GM23338 (cell line): ENCODE measurements around the gene ALDH1A1. TPM values are rescaled to one million over a fixed set of nuclear protein-coding genes. Genes with fewer than 3 reads are reported as not detected.

ENCODE experiments used
- ATAC-seq: fragments of 200-7000 bp; cut with Tn5 transposase; 3 replicates; pipeline ENCODE4 v1.9.1; 2020
- DNase-seq: peaks from one replicate; pipeline ENCODE4 v3.0.0-alpha.2; 2015; ENCODE audit warnings: low spot score
- H2AFZ ChIP-seq: fragments of 200-600 bp; sonication (generic); 2 replicates; pipeline ENCODE4 v1.8.0; 2016; ENCODE audit warnings: antibody characterized with exemption, mild to moderate bottlenecking, moderate library complexity
- H3F3A ChIP-seq: fragments of 200-600 bp; sonication (generic); replicated peaks from 2 replicates; pipeline ENCODE4 v1.8.0; 2017; ENCODE audit warnings: antibody characterized with exemption, mixed run types, low read depth
- H3K27ac ChIP-seq: fragments of 200-600 bp; sonication (generic); 2 replicates; pipeline ENCODE4 v1.6.1; 2016; ENCODE audit warnings: low read depth
- H3K27me3 ChIP-seq: fragments of 200-600 bp; sonication (generic); 2 replicates; pipeline ENCODE4 v1.8.0; 2016; ENCODE audit warnings: mild to moderate bottlenecking, mixed run types, moderate library complexity; ENCODE audit not compliant: insufficient read depth
- H3K36me3 ChIP-seq: fragments of 200-600 bp; sonication (generic); 2 replicates; pipeline ENCODE4 v1.8.0; 2016; ENCODE audit warnings: mild to moderate bottlenecking; ENCODE audit not compliant: insufficient read depth
- H3K4me1 ChIP-seq: fragments of 200-600 bp; sonication (generic); 2 replicates; pipeline ENCODE4 v1.8.0; 2016; ENCODE audit warnings: mild to moderate bottlenecking, moderate library complexity; ENCODE audit not compliant: insufficient read depth
- H3K4me2 ChIP-seq: fragments of 200-600 bp; sonication (generic); 2 replicates; pipeline ENCODE4 v1.7.1; 2017; ENCODE audit warnings: mixed run types
- H3K4me3 ChIP-seq: fragments of 200-600 bp; sonication (generic); 2 replicates; pipeline ENCODE4 v1.6.1; 2016; ENCODE audit warnings: mixed run types
- H3K79me2 ChIP-seq: fragments of 200-600 bp; sonication (generic); replicated peaks from 2 replicates; pipeline ENCODE4 v1.8.0; 2017; ENCODE audit warnings: mild to moderate bottlenecking; ENCODE audit not compliant: insufficient read depth
- H3K9me2 ChIP-seq: fragments of 200-600 bp; sonication (generic); 2 replicates; pipeline ENCODE4 v1.8.0; 2017; ENCODE audit not compliant: insufficient read depth
- H4K20me1 ChIP-seq: fragments of 200-600 bp; sonication (generic); replicated peaks from 2 replicates; pipeline ENCODE4 v1.8.0; 2017; ENCODE audit warnings: mild to moderate bottlenecking; ENCODE audit not compliant: insufficient read depth
- H3K27ac Mint-ChIP-seq: 2 replicates; pipeline ENCODE4 v1.8.0; 2020; ENCODE audit warnings: inconsistent platforms, mild to moderate bottlenecking, moderate library complexity, mixed read lengths
- H3K27me3 Mint-ChIP-seq: 3 replicates; pipeline ENCODE4 v1.8.0; 2022; ENCODE audit warnings: low read depth, mild to moderate bottlenecking, moderate library complexity, mixed read lengths, inconsistent platforms; ENCODE audit not compliant: insufficient read depth, poor library complexity
- H3K36me3 Mint-ChIP-seq: 3 replicates; pipeline ENCODE4 v1.8.0; 2021; ENCODE audit warnings: low read depth, mild to moderate bottlenecking, inconsistent platforms, moderate library complexity, mixed read lengths
- H3K4me1 Mint-ChIP-seq: 3 replicates; pipeline ENCODE4 v1.8.0; 2020; ENCODE audit warnings: mild to moderate bottlenecking, inconsistent platforms, mixed read lengths
- H3K4me3 Mint-ChIP-seq: 3 replicates; pipeline ENCODE4 v1.8.0; 2021; ENCODE audit warnings: moderate library complexity, mild to moderate bottlenecking, inconsistent platforms, mixed read lengths
- H3K9me3 Mint-ChIP-seq: 3 replicates; pipeline ENCODE4 v1.8.0; 2020; ENCODE audit warnings: moderate library complexity, mild to moderate bottlenecking, inconsistent platforms, mixed read lengths
- CREB1 ChIP-seq: fragments of 250-450 bp; sonication (Bioruptor Pico); IDR thresholded peaks from 2 replicates; pipeline ENCODE4 v1.5.0; 2020; ENCODE audit warnings: low read depth, mild to moderate bottlenecking, moderate library complexity
- EZH2 ChIP-seq: fragments of 200-600 bp; sonication (generic); IDR thresholded peaks from one replicate; pipeline ENCODE4 v1.8.0; 2017; ENCODE audit warnings: antibody characterized with exemption, mild to moderate bottlenecking, low read depth; ENCODE audit not compliant: unreplicated experiment
- JUNB ChIP-seq: IDR thresholded peaks from one replicate; pipeline ENCODE4 v1.6.1; 2016; ENCODE audit warnings: antibody characterized with exemption; ENCODE audit not compliant: unreplicated experiment
- POLR2AphosphoS5 ChIP-seq: IDR thresholded peaks from 2 replicates; pipeline ENCODE4 v1.6.1; 2016; ENCODE audit warnings: antibody characterized with exemption, low read depth
- STAT1 ChIP-seq: IDR thresholded peaks from one replicate; pipeline ENCODE4 v1.6.1; 2016; ENCODE audit warnings: antibody characterized with exemption; ENCODE audit not compliant: unreplicated experiment
- ZNF114 ChIP-seq: fragments of 250-450 bp; sonication (Bioruptor Pico); IDR thresholded peaks from 2 replicates; pipeline ENCODE4 v1.5.0; 2020; ENCODE audit warnings: mild to moderate bottlenecking, moderate library complexity
- ZNF331 ChIP-seq: fragments of 250-450 bp; sonication (Bioruptor Pico); IDR thresholded peaks from 2 replicates; pipeline ENCODE4 v1.5.0; 2020; ENCODE audit warnings: low read depth, mild to moderate bottlenecking, moderate library complexity
- polyA plus RNA-seq: library from polyadenylated mRNA; unstranded; fragments of >200 nt; fragmentation: Nextera tagmentation; extraction: Ambion mirVana; gene quantifications from 2 replicates; pipeline ENCODE4 v1.2.1, GENCODE V29; 2016
- total RNA-seq: library from RNA; depleted of rRNA; stranded (reverse); fragments of >200 nt; shearing (Covaris generic); gene quantifications from 2 replicates; pipeline ENCODE4 v1.2.3, GENCODE V29; 2014
- TF ChIP-seq, protein P1 (sequence below): fragments of 250-450 bp; sonication (Bioruptor Pico); IDR thresholded peaks from 2 replicates; pipeline ENCODE4 v1.5.0; 2020; ENCODE audit warnings: mild to moderate bottlenecking, moderate library complexity
- TF ChIP-seq, protein P2 (sequence below): IDR thresholded peaks from 2 replicates; pipeline ENCODE4 v1.6.1; 2016; ENCODE audit warnings: antibody characterized with exemption
- TF ChIP-seq, protein P3 (sequence below), 2 experiments: fragments of 200-600 bp in 1 of 2; sonication (generic) in 1 of 2; conservative IDR thresholded peaks; 2 replicates each; pipeline versions ENCODE4 v1.5.1 to v1.6.1; 2016 to 2017; ENCODE audit warnings: antibody characterized with exemption in 2 of 2, low read depth in 2 of 2, mild to moderate bottlenecking in 2 of 2, moderate library complexity in 1 of 2
- TF ChIP-seq, protein P4 (sequence below): IDR thresholded peaks from one replicate; pipeline ENCODE4 v1.6.1; 2018; ENCODE audit warnings: antibody characterized with exemption; ENCODE audit not compliant: unreplicated experiment

The ALDH1A1 gene
- total and polyA plus RNA-seq, 2 experiments from 2014 or later: 2.1 to 3.4 TPM

DNA sequence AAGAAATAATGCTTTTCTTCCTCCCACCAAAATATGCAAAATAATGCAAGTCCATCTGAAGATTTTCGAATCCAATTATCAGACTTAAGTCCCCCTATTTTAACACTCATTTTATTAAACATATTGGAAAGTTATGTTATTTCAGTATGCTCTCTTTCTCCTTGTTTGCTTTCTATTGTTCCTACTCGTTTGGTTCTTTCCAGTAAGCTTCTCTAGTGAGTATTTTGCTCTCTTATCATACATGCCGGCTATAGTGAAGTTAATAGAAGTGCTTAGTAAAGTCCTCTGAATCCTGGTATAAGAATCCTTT, 517 bp downstream of the ALDH1A1 start:
- Histone ChIP-seq H3K36me3 (no peaks in the 10 kb centered on the region), H3K27ac (no peak overlapping the region), H3K9me2 (no peaks in the 10 kb centered on the region; the same call in 1 of the 2 replicates), H3K79me2 (no peaks in the 10 kb centered on the region), H4K20me1 (no peaks in the 10 kb centered on the region), H3K4me1 (peaks cover 5% of the 10 kb centered on the region; the same call in 1 of the 2 replicates), H3K4me2 (no peak overlapping the region), H2AFZ (peak overlapping the region; percentile 19; the same call in 1 of the 2 replicates), H3K27me3 (no peaks in the 10 kb centered on the region), H3F3A (no peaks in the 10 kb centered on the region), H3K4me3 (no peak overlapping the region)
- TF ChIP-seq ZNF331 (CRISPR knock-in tag): no peak
- no peak for TF ChIP-seq POLR2AphosphoS5
- TF ChIP-seq, protein P1, sequence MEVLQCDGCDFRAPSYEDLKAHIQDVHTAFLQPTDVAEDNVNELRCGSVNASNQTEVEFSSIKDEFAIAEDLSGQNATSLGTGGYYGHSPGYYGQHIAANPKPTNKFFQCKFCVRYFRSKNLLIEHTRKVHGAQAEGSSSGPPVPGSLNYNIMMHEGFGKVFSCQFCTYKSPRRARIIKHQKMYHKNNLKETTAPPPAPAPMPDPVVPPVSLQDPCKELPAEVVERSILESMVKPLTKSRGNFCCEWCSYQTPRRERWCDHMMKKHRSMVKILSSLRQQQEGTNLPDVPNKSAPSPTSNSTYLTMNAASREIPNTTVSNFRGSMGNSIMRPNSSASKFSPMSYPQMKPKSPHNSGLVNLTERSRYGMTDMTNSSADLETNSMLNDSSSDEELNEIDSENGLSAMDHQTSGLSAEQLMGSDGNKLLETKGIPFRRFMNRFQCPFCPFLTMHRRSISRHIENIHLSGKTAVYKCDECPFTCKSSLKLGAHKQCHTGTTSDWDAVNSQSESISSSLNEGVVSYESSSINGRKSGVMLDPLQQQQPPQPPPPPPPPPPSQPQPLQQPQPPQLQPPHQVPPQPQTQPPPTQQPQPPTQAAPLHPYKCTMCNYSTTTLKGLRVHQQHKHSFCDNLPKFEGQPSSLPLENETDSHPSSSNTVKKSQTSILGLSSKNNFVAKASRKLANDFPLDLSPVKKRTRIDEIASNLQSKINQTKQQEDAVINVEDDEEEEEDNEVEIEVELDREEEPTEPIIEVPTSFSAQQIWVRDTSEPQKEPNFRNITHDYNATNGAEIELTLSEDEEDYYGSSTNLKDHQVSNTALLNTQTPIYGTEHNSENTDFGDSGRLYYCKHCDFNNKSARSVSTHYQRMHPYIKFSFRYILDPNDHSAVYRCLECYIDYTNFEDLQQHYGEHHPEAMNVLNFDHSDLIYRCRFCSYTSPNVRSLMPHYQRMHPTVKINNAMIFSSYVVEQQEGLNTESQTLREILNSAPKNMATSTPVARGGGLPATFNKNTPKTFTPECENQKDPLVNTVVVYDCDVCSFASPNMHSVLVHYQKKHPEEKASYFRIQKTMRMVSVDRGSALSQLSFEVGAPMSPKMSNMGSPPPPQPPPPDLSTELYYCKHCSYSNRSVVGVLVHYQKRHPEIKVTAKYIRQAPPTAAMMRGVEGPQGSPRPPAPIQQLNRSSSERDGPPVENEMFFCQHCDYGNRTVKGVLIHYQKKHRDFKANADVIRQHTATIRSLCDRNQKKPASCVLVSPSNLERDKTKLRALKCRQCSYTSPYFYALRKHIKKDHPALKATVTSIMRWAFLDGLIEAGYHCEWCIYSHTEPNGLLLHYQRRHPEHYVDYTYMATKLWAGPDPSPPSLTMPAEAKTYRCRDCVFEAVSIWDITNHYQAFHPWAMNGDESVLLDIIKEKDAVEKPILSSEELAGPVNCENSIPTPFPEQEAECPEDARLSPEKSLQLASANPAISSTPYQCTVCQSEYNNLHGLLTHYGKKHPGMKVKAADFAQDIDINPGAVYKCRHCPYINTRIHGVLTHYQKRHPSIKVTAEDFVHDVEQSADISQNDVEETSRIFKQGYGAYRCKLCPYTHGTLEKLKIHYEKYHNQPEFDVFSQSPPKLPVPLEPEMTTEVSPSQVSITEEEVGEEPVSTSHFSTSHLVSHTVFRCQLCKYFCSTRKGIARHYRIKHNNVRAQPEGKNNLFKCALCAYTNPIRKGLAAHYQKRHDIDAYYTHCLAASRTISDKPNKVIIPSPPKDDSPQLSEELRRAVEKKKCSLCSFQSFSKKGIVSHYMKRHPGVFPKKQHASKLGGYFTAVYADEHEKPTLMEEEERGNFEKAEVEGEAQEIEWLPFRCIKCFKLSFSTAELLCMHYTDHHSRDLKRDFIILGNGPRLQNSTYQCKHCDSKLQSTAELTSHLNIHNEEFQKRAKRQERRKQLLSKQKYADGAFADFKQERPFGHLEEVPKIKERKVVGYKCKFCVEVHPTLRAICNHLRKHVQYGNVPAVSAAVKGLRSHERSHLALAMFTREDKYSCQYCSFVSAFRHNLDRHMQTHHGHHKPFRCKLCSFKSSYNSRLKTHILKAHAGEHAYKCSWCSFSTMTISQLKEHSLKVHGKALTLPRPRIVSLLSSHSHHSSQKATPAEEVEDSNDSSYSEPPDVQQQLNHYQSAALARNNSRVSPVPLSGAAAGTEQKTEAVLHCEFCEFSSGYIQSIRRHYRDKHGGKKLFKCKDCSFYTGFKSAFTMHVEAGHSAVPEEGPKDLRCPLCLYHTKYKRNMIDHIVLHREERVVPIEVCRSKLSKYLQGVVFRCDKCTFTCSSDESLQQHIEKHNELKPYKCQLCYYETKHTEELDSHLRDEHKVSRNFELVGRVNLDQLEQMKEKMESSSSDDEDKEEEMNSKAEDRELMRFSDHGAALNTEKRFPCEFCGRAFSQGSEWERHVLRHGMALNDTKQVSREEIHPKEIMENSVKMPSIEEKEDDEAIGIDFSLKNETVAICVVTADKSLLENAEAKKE (CRISPR knock-in tag): no peak
- TF ChIP-seq, protein P2, sequence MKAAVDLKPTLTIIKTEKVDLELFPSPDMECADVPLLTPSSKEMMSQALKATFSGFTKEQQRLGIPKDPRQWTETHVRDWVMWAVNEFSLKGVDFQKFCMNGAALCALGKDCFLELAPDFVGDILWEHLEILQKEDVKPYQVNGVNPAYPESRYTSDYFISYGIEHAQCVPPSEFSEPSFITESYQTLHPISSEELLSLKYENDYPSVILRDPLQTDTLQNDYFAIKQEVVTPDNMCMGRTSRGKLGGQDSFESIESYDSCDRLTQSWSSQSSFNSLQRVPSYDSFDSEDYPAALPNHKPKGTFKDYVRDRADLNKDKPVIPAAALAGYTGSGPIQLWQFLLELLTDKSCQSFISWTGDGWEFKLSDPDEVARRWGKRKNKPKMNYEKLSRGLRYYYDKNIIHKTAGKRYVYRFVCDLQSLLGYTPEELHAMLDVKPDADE: no peak
- TF ChIP-seq CREB1: no peak
- TF ChIP-seq ZNF114 (CRISPR knock-in tag): no peak
- TF ChIP-seq EZH2: no peak
- no peak for TF ChIP-seq JUNB
- TF ChIP-seq, protein P3, sequence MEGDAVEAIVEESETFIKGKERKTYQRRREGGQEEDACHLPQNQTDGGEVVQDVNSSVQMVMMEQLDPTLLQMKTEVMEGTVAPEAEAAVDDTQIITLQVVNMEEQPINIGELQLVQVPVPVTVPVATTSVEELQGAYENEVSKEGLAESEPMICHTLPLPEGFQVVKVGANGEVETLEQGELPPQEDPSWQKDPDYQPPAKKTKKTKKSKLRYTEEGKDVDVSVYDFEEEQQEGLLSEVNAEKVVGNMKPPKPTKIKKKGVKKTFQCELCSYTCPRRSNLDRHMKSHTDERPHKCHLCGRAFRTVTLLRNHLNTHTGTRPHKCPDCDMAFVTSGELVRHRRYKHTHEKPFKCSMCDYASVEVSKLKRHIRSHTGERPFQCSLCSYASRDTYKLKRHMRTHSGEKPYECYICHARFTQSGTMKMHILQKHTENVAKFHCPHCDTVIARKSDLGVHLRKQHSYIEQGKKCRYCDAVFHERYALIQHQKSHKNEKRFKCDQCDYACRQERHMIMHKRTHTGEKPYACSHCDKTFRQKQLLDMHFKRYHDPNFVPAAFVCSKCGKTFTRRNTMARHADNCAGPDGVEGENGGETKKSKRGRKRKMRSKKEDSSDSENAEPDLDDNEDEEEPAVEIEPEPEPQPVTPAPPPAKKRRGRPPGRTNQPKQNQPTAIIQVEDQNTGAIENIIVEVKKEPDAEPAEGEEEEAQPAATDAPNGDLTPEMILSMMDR (conservative IDR thresholded peaks at IDR 0.05; ENCODE audit: low read depth in 2 of 2): no peak
- no peak for TF ChIP-seq STAT1
- TF ChIP-seq, protein P4, sequence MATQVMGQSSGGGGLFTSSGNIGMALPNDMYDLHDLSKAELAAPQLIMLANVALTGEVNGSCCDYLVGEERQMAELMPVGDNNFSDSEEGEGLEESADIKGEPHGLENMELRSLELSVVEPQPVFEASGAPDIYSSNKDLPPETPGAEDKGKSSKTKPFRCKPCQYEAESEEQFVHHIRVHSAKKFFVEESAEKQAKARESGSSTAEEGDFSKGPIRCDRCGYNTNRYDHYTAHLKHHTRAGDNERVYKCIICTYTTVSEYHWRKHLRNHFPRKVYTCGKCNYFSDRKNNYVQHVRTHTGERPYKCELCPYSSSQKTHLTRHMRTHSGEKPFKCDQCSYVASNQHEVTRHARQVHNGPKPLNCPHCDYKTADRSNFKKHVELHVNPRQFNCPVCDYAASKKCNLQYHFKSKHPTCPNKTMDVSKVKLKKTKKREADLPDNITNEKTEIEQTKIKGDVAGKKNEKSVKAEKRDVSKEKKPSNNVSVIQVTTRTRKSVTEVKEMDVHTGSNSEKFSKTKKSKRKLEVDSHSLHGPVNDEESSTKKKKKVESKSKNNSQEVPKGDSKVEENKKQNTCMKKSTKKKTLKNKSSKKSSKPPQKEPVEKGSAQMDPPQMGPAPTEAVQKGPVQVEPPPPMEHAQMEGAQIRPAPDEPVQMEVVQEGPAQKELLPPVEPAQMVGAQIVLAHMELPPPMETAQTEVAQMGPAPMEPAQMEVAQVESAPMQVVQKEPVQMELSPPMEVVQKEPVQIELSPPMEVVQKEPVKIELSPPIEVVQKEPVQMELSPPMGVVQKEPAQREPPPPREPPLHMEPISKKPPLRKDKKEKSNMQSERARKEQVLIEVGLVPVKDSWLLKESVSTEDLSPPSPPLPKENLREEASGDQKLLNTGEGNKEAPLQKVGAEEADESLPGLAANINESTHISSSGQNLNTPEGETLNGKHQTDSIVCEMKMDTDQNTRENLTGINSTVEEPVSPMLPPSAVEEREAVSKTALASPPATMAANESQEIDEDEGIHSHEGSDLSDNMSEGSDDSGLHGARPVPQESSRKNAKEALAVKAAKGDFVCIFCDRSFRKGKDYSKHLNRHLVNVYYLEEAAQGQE: no peak
- Mint-ChIP-seq H3K4me3 (no peak overlapping the region), H3K36me3 (no peaks in the 10 kb centered on the region), H3K4me1 (peaks cover 22% of the 10 kb centered on the region; the same call in 2 of the 3 replicates), H3K27ac (no peak overlapping the region), H3K27me3 (peaks cover 3% of the 10 kb centered on the region), H3K9me3 (no peaks in the 10 kb centered on the region)
- ATAC-seq (no peak), DNase-seq (no peak)
